ENCODE measurements around the gene CACNA1B. TPM values are rescaled to one million over a fixed set of nuclear protein-coding genes. Genes with fewer than 3 reads are reported as not detected.
A peak's percentile ranks its signal among the peaks of the same experiment; 100 is the strongest.

CACNA1B gene
- polyA plus RNA-seq, 1 of the 3 experiments (the other 2 are of a cell fraction) = 0.03 TPM

DNA sequence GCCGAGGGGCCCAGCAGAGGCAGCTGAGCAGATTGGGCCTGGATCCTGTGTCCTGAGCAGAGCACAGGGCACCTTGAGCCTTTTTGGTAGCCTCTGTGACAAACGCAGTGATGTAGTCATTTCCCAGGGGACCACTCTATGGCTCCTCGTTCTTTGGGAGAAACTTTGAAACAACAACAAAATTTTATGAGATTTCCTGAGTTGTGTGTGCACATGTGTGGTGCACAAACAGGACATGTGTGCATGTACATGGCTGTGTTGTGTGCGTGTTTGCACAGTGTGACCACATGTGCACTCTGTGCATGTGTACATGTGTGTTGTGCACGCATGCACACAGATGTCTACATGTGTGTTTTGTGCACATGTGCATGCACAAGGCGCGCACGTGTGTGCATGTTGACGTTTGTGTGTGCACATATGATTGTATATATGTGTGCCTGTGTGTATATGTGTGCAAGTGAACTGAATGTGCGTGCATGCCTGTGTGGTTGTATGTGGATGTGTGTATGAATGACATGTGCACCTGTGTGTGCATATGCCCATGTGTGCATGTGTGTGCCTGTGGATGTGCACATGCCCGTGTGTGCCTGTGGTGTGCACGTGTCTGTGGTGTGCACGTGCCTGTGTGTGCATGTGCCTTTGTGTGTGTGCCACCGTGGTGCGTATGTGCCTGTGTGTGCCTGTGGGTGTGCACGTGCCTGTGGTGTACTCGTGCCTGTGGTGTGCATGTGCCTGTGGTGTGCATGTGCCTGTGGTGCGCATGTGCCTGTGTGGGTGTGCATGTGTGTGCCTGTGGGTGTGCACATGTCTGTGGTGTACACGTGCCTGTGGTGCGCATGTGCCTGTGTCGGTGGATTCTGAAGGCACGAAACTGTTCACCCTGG is 221.6 kb downstream of the CACNA1B start:
- Histone ChIP-seq H3K9me3 (peaks cover 4% of the 10 kb centered on the region; the same call in 1 of the 2 replicates), H3K9ac (no peak overlapping the region), H3K27ac (ENCODE audit: low read depth in 2 of 2, low read length in 1 of 2) (no peak overlapping the region), H3K4me1 (ENCODE audit: control insufficient read depth in 1 of 2, insufficient read depth in 2 of 2, low read depth in 1 of 2, low read length in 1 of 2) (peaks cover 0 to 9% of the 10 kb centered on the region in 2 experiments; a peak in 1 of 4 replicates), H3K9me2 (no peaks in the 10 kb centered on the region), H4K20me1 (ENCODE audit: insufficient read depth) (no peaks in the 10 kb centered on the region), H2AFZ (ENCODE audit: low read depth) (no peak overlapping the region), H3F3A (replicated peaks; ENCODE audit: insufficient read depth) (no peaks in the 10 kb centered on the region), H3K36me3 (replicated peaks in 1 of 2; ENCODE audit: control insufficient read depth in 1 of 2, insufficient read depth in 2 of 2, low read length in 1 of 2) (no peaks in the 10 kb centered on the region), H3K4me3 (ENCODE audit: low read depth in 2 of 2, low read length in 1 of 2) (no peak overlapping the region), H3K4me2 (no peak overlapping the region), H3K79me2 (ENCODE audit: insufficient read depth) (no peaks in the 10 kb centered on the region), H3K27me3 (ENCODE audit: insufficient read depth) (no peaks in the 10 kb centered on the region)
- DNase-seq = peak; percentile 4
- WGBS (ENCODE audit: low lambda C conversion rate) = 61% methylated on average over 14 of the region's 22 CpGs
- ChIA-PET POLR2A (no interaction called here), CTCF (no interaction called here)
- TF ChIP-seq MEF2A (IDR thresholded peaks at IDR 0.05; ENCODE audit: borderline replicate concordance, low read depth) (no peak), FOXJ3 (CRISPR knock-in tag; IDR thresholded peaks at IDR 0.05) (no peak), RCOR1 (IDR thresholded peaks at IDR 0.05; ENCODE audit: low read length) (no peak), MXI1 (IDR thresholded peaks at IDR 0.05; ENCODE audit: low read depth, low read length) (no peak)
- TF ChIP-seq, protein P1, sequence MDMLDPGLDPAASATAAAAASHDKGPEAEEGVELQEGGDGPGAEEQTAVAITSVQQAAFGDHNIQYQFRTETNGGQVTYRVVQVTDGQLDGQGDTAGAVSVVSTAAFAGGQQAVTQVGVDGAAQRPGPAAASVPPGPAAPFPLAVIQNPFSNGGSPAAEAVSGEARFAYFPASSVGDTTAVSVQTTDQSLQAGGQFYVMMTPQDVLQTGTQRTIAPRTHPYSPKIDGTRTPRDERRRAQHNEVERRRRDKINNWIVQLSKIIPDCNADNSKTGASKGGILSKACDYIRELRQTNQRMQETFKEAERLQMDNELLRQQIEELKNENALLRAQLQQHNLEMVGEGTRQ (IDR thresholded peaks at IDR 0.05; ENCODE audit: borderline replicate concordance, low read depth, low read length) = no peak
- TF ChIP-seq, protein P2, sequence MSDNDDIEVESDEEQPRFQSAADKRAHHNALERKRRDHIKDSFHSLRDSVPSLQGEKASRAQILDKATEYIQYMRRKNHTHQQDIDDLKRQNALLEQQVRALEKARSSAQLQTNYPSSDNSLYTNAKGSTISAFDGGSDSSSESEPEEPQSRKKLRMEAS (IDR thresholded peaks at IDR 0.05; ENCODE audit: low read depth) = no peak

DNA sequence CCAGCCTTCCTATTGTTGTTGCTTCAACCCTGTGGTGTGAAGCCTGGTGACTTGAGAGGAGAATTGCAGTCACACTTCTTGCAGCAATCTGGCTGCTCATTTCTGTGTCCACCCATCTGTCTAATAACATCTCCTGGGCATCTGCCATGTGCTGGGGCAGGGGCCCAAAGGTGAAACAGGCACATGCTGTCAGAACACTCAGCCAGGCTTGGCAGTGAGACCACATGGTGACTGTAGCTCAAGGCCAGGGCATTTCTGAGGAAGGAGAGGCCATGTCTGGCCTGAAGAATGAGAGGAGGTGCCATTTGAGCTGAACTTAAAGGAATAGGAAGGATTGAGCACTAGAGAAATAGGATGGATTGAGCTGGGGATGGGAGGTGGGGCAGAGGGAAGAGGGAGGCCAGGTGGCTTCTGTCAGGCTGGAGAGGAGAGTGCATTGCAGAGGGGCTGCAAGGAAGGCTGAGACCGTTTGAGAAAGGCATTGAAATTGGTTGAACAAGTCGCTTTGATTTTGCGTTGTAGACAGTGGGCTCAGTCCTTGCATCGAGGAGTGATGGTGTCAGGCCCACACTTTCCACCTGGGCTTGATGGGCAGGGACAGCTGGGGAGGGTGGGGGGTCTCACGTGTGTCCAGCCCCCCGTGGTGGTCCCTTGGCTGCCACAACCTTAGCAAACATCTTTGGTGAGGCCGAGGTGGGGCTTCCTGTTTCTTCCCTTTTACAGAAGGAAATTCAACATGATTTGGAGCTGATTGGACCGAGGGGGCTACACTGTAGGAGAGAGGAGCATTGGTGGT is 222.4 kb downstream of the CACNA1B start:
- H3K9me3 ChIP-seq = peaks cover 2% of the 10 kb centered on the region; the same call in 1 of the 2 replicates
- 12% methylated on average over 7 of the region's 8 CpGs for WGBS (ENCODE audit: low lambda C conversion rate)
- CTCF ChIA-PET = no interaction called here
- H3K4me2 ChIP-seq = no peak overlapping the region
- H3K4me1 ChIP-seq (ENCODE audit: control insufficient read depth in 1 of 2, insufficient read depth in 2 of 2, low read depth in 1 of 2, low read length in 1 of 2) = peaks cover 0 to 9% of the 10 kb centered on the region in 2 experiments; a peak in 1 of 4 replicates
- peak; percentile 19 for DNase-seq
- H3K79me2 ChIP-seq (ENCODE audit: insufficient read depth) = no peaks in the 10 kb centered on the region
- H3K27ac ChIP-seq (ENCODE audit: low read depth in 2 of 2, low read length in 1 of 2) = no peak overlapping the region
- POLR2A ChIA-PET = no interaction called here
- H3K9ac ChIP-seq = no peak overlapping the region
- H2AFZ ChIP-seq (ENCODE audit: low read depth) = no peak overlapping the region
- no peak overlapping the region for H3K4me3 ChIP-seq (ENCODE audit: low read depth in 2 of 2, low read length in 1 of 2)
- H3K27me3 ChIP-seq (ENCODE audit: insufficient read depth) = no peaks in the 10 kb centered on the region
- H3K36me3 ChIP-seq (replicated peaks in 1 of 2; ENCODE audit: control insufficient read depth in 1 of 2, insufficient read depth in 2 of 2, low read length in 1 of 2) = no peaks in the 10 kb centered on the region
- H3F3A ChIP-seq (replicated peaks; ENCODE audit: insufficient read depth) = no peaks in the 10 kb centered on the region
- TF ChIP-seq SIN3A (IDR thresholded peaks at IDR 0.05; ENCODE audit: borderline replicate concordance, low read depth, low read length) = no peak
- TF ChIP-seq MXI1 (IDR thresholded peaks at IDR 0.05; ENCODE audit: low read depth, low read length) = peak; percentile 38; the same call in 1 of the 2 replicates
- H3K9me2 ChIP-seq = no peaks in the 10 kb centered on the region
- no peaks in the 10 kb centered on the region for H4K20me1 ChIP-seq (ENCODE audit: insufficient read depth)

Data from SK-N-SH (cell line).